Measurements from ENCODE around the gene NEDD4. TPM values are rescaled to one million over a fixed set of nuclear protein-coding genes. Genes with fewer than 3 reads are reported as not detected.

The NEDD4 gene
- total and polyA plus RNA-seq, 2 of the 4 experiments (the other 2 are of a cell fraction), result 27.4 to 80.7 TPM

GRCh38 chr15:56016281-56016680 lies 22.9 kb upstream of the NEDD4 start:
- in situ Hi-C loops (cut with MboI; ENCODE audit: low sequenced_read_pairs) (no loop called here), dilution Hi-C loops (cut with HindIII; ENCODE audit: low sequenced_read_pairs, unreplicated experiment) (no loop called here), intact Hi-C loops (cut with micrococcal nuclease) (no loop called here)
- Histone ChIP-seq H3K36me3 (ENCODE audit: control insufficient read depth, insufficient read depth, low read length) (no peaks in the 10 kb centered on the region), H4K8ac (ENCODE audit: low read depth in 2 of 2, low read length in 2 of 2) (no peak overlapping the region), H4K91ac (ENCODE audit: insufficient read depth, low read depth, low read length) (no peak overlapping the region), H3K14ac (replicated peaks; ENCODE audit: low read depth, low read length) (no peak overlapping the region), H3K4ac (ENCODE audit: low read depth, low read length) (no peak overlapping the region), H3K4me3 (ENCODE audit: insufficient read depth, low read depth, low read length) (no peak overlapping the region), H3K4me2 (ENCODE audit: low read depth, low read length) (no peak overlapping the region), H2AFZ (replicated peaks; ENCODE audit: low read length, poor library complexity) (no peak overlapping the region), H2BK120ac (ENCODE audit: low read depth, low read length) (no peak overlapping the region), H4K5ac (ENCODE audit: low read depth, low read length) (no peak overlapping the region), H2AK5ac (ENCODE audit: low read depth, low read length) (no peak overlapping the region), H2BK5ac (ENCODE audit: low read depth, low read length, poor library complexity, severe bottlenecking) (no peak overlapping the region), H3K23ac (ENCODE audit: low read depth, low read length) (no peak overlapping the region), H3K79me1 (ENCODE audit: low read depth in 1 of 2, low read length in 2 of 2) (no peaks in the 10 kb centered on the region), H2AK9ac (replicated peaks; ENCODE audit: low read depth, low read length, poor library complexity) (no peak overlapping the region), H3K9me1 (ENCODE audit: insufficient read depth, low read length) (no peaks in the 10 kb centered on the region), H3K56ac (ENCODE audit: extremely low read depth, insufficient read depth, low read length) (no peak overlapping the region), H3K4me1 (ENCODE audit: control insufficient read depth, insufficient read depth, low read length) (no peaks in the 10 kb centered on the region), H2BK20ac (ENCODE audit: low read depth, low read length) (no peak overlapping the region), H3K27me3 (ENCODE audit: control insufficient read depth, insufficient read depth, low read length) (no peaks in the 10 kb centered on the region; the same call in none of the 2 replicates), H2BK15ac (ENCODE audit: low read depth, low read length) (no peak overlapping the region), H3K9ac (ENCODE audit: low read depth, low read length) (no peak overlapping the region), H3K9me3 (ENCODE audit: control insufficient read depth, insufficient read depth, low read length) (peaks cover 3% of the 10 kb centered on the region; the same call in 1 of the 2 replicates), H3K27ac (ENCODE audit: insufficient read depth, low read length) (no peak overlapping the region), H4K20me1 (ENCODE audit: insufficient read depth, low read length) (no peaks in the 10 kb centered on the region), H3K18ac (ENCODE audit: low read depth, low read length) (no peak overlapping the region)
- TF ChIP-seq RFX5 (IDR thresholded peaks at IDR 0.05; ENCODE audit: low read depth, low read length) (no peak), BHLHE40 (IDR thresholded peaks at IDR 0.05; ENCODE audit: low read depth, low read length) (no peak), CHD1 (IDR thresholded peaks at IDR 0.05; ENCODE audit: low read depth, low read length) (no peak)
- POLR2A ChIA-PET (ENCODE audit: unreplicated experiment), result no interaction called here
- no peak for DNase-seq
- BruUV-seq (replicated peaks), result no TSS peak
- ATAC-seq (ENCODE audit: low read depth), result no peak
- no CpG with 5 or more reads among the region's 3 CpGs for WGBS, 2 experiments (ENCODE audit: extremely low coverage in 2 of 2, insufficient read length in 1 of 2)
- CTCF ChIA-PET, result no interaction called here

Data from IMR-90 (cell line).